HepG2 (cell line): ENCODE data around the gene IGSF21. TPM values are rescaled to one million over a fixed set of nuclear protein-coding genes. Genes with fewer than 3 reads are reported as not detected.
A peak's percentile ranks its signal among the peaks of the same experiment; 100 is the strongest.

Source experiments
- ARHGAP35 ChIP-seq: sonication (generic); formaldehyde crosslinking; IDR thresholded peaks from 2 replicates; pipeline ENCODE4 v1.9.0; 2022; ENCODE audit warnings: mild to moderate bottlenecking, inconsistent platforms, moderate library complexity, missing genetic modification reagents, borderline replicate concordance
- ATF7 ChIP-seq, 2 experiments: fragments of 450-650 bp in 1 of 2; sonication (generic) in 1 of 2; formaldehyde crosslinking in 1 of 2; IDR thresholded peaks; 2 replicates each; pipeline versions ENCODE4 v1.4.0 to v1.6.1; 2016 to 2020; ENCODE audit warnings: antibody characterized with exemption in 1 of 2, mild to moderate bottlenecking in 1 of 2, missing genetic modification reagents in 1 of 2
- CENPT ChIP-seq: sonication (generic); formaldehyde crosslinking; IDR thresholded peaks from 2 replicates; pipeline ENCODE4 v1.8.0; 2022; ENCODE audit warnings: low read depth, mild to moderate bottlenecking, moderate library complexity, missing genetic modification reagents
- FOSL1 ChIP-seq: sonication (generic); formaldehyde crosslinking; IDR thresholded peaks from 2 replicates; pipeline ENCODE4 v1.9.0; 2021; ENCODE audit warnings: missing genetic modification reagents, borderline replicate concordance
- KDM1A ChIP-seq: IDR thresholded peaks from 2 replicates; pipeline ENCODE4 v1.6.1; 2016; ENCODE audit warnings: missing compliant biosample characterization
- MATR3 ChIP-seq: sonication (generic); formaldehyde crosslinking; IDR thresholded peaks from 2 replicates; pipeline ENCODE4 v1.4.0; 2020; ENCODE audit warnings: missing genetic modification reagents
- MIXL1 ChIP-seq: IDR thresholded peaks from 2 replicates; pipeline ENCODE4 v1.6.1; 2016
- NONO ChIP-seq, 2 experiments: fragments of 450-650 bp in 1 of 2; sonication (generic) in 1 of 2; formaldehyde crosslinking in 1 of 2; IDR thresholded peaks in 1 of 2; conservative IDR thresholded peaks in 1 of 2; 2 replicates each; pipeline versions ENCODE4 v1.6.1 to v1.8.0; 2017 to 2022; ENCODE audit warnings: mild to moderate bottlenecking in 1 of 2, missing genetic modification reagents in 1 of 2, moderate library complexity in 1 of 2
- RARG ChIP-seq: sonication (generic); formaldehyde crosslinking; IDR thresholded peaks from 2 replicates; pipeline ENCODE4 v1.4.0; 2020; ENCODE audit warnings: low read depth, mild to moderate bottlenecking, missing genetic modification reagents
- REXO4 ChIP-seq: sonication (generic); formaldehyde crosslinking; IDR thresholded peaks from 2 replicates; pipeline ENCODE4 v1.8.0; 2022; ENCODE audit warnings: missing genetic modification reagents, mild to moderate bottlenecking, borderline replicate concordance
- SRSF1 ChIP-seq: fragments of 200-400 bp; formaldehyde crosslinking; optimal IDR thresholded peaks from 2 replicates; pipeline ENCODE3; 2017; ENCODE audit warnings: mild to moderate bottlenecking, low read depth, low read length, moderate library complexity
- ZBTB7A ChIP-seq: sonication (generic); formaldehyde crosslinking; IDR thresholded peaks from 2 replicates; pipeline ENCODE4 v1.8.0; 2022; ENCODE audit warnings: mild to moderate bottlenecking, missing genetic modification reagents
- ZFP90 ChIP-seq: sonication (generic); formaldehyde crosslinking; IDR thresholded peaks from 2 replicates; pipeline ENCODE4 v1.8.0; 2022; ENCODE audit warnings: missing genetic modification reagents, mild to moderate bottlenecking, inconsistent platforms, borderline replicate concordance
- ZMYM2 ChIP-seq: sonication (generic); formaldehyde crosslinking; IDR thresholded peaks from 2 replicates; pipeline ENCODE4 v1.8.0; 2022; ENCODE audit warnings: mild to moderate bottlenecking, missing genetic modification reagents
- ZNF550 ChIP-seq: sonication (generic); formaldehyde crosslinking; IDR thresholded peaks from 2 replicates; pipeline ENCODE4 v1.4.0; 2020; ENCODE audit warnings: mild to moderate bottlenecking, missing genetic modification reagents, borderline replicate concordance
- ZNF564 ChIP-seq: sonication (generic); formaldehyde crosslinking; IDR thresholded peaks from 2 replicates; pipeline ENCODE4 v1.8.1; 2023; ENCODE audit warnings: mild to moderate bottlenecking, missing genetic modification reagents
- ZNF670 ChIP-seq: sonication (generic); formaldehyde crosslinking; IDR thresholded peaks from 2 replicates; pipeline ENCODE4 v1.8.0; 2022; ENCODE audit warnings: mild to moderate bottlenecking, missing genetic modification reagents, borderline replicate concordance
- ZNF761 ChIP-seq: sonication (generic); formaldehyde crosslinking; conservative IDR thresholded peaks from 2 replicates; pipeline ENCODE4 v1.4.0; 2020; ENCODE audit warnings: mild to moderate bottlenecking, missing genetic modification reagents
- polyA plus RNA-seq, 8 experiments: library from polyadenylated mRNA; depleted of rRNA in 3 of 8; stranded (reverse) in 7 of 8; unstranded in 1 of 8; fragments of >200 nt; fragmentation: Illumina TruSeq in 4 of 8; extraction: Trizol in 4 of 8; gene quantifications; 2 replicates each; pipeline versions ENCODE4 v1.2.1 to v1.2.3, GENCODE V29; 2011 to 2016; ENCODE audit warnings: low read depth in 4 of 8, missing spikeins in 1 of 8, mixed read lengths in 1 of 8; ENCODE audit not compliant: insufficient read depth in 1 of 8
- total RNA-seq, 5 experiments: library from RNA; depleted of rRNA; stranded (reverse); fragments of >200 nt; fragmentation: Illumina TruSeq; extraction: Trizol; gene quantifications; 2 replicates each; pipeline ENCODE4 v1.2.3, GENCODE V29; 2016; ENCODE audit warnings: low read depth in 1 of 5
- TF ChIP-seq, protein P1 (sequence below): sonication (generic); formaldehyde crosslinking; IDR thresholded peaks from 2 replicates; pipeline ENCODE4 v1.4.0; 2020; ENCODE audit warnings: low read depth, mild to moderate bottlenecking, missing genetic modification reagents
- TF ChIP-seq, protein P2 (sequence below): sonication (generic); formaldehyde crosslinking; IDR thresholded peaks from 2 replicates; pipeline ENCODE4 v1.5.0; 2020; ENCODE audit warnings: mild to moderate bottlenecking, missing genetic modification reagents
- TF ChIP-seq, protein P3 (sequence below): sonication (generic); formaldehyde crosslinking; IDR thresholded peaks from 2 replicates; pipeline ENCODE4 v1.4.0; 2020; ENCODE audit warnings: missing genetic modification reagents
- TF ChIP-seq, protein P4 (sequence below): sonication (generic); formaldehyde crosslinking; IDR thresholded peaks from 2 replicates; pipeline ENCODE4 v1.4.0; 2020; ENCODE audit warnings: missing genetic modification reagents

IGSF21 gene
- total and polyA plus RNA-seq, 2 of the 13 experiments (the other 11 are each of a cell fraction or from before 2014, with no cell fraction given): not detected

DNA sequence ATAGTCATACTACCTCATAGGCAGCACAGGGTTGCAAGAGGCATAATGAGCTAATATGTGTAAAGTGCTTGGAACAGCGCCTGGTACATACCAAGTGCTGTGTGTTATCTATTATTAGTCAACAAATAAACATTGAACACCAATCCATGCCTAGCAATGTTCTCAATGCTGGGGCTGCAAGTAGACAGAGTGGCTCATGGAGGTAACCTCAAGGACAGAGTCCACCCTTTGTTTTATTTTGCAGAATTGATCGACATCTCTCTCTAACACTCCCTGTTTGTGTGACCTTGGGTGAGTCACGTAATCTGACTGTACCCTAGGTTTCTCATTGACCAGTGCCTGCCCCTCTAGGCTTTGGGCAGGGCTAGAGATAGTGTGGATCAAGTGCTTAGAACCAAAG lies 209.2 kb downstream of the IGSF21 start (continued):
- TF ChIP-seq, protein P1, sequence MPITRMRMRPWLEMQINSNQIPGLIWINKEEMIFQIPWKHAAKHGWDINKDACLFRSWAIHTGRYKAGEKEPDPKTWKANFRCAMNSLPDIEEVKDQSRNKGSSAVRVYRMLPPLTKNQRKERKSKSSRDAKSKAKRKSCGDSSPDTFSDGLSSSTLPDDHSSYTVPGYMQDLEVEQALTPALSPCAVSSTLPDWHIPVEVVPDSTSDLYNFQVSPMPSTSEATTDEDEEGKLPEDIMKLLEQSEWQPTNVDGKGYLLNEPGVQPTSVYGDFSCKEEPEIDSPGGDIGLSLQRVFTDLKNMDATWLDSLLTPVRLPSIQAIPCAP (CRISPR knock-in tag): no peak
- TF ChIP-seq ZMYM2 (CRISPR knock-in tag) (no peak), KDM1A (CRISPR knock-in tag) (no peak), ZNF564 (CRISPR knock-in tag) (no peak), ARHGAP35 (CRISPR knock-in tag) (no peak), NONO (IDR thresholded peaks at IDR 0.05) (no peak), NONO (CRISPR knock-in tag; conservative IDR thresholded peaks at IDR 0.05) (0 out of 2 replicates have a peak, but pooled peaks have one; percentile 32), MIXL1 (CRISPR knock-in tag) (peak; percentile 78), RARG (CRISPR knock-in tag) (no peak), SRSF1 (no peak), ZNF550 (CRISPR knock-in tag) (no peak), REXO4 (no peak), ZBTB7A (CRISPR knock-in tag) (no peak), ZNF761 (CRISPR knock-in tag) (no peak), FOSL1 (CRISPR knock-in tag) (no peak), ZFP90 (CRISPR knock-in tag) (no peak), ATF7 (IDR thresholded peaks at IDR 0.05) (no peak), ATF7 (CRISPR knock-in tag; IDR thresholded peaks at IDR 0.05) (no peak), MATR3 (no peak), CENPT (CRISPR knock-in tag) (no peak), ZNF670 (CRISPR knock-in tag) (no peak; the same call in 1 of the 2 replicates)
- TF ChIP-seq, protein P2, sequence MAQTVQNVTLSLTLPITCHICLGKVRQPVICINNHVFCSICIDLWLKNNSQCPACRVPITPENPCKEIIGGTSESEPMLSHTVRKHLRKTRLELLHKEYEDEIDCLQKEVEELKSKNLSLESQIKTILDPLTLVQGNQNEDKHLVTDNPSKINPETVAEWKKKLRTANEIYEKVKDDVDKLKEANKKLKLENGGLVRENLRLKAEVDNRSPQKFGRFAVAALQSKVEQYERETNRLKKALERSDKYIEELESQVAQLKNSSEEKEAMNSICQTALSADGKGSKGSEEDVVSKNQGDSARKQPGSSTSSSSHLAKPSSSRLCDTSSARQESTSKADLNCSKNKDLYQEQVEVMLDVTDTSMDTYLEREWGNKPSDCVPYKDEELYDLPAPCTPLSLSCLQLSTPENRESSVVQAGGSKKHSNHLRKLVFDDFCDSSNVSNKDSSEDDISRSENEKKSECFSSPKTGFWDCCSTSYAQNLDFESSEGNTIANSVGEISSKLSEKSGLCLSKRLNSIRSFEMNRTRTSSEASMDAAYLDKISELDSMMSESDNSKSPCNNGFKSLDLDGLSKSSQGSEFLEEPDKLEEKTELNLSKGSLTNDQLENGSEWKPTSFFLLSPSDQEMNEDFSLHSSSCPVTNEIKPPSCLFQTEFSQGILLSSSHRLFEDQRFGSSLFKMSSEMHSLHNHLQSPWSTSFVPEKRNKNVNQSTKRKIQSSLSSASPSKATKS (CRISPR knock-in tag): no peak
- TF ChIP-seq, protein P3, sequence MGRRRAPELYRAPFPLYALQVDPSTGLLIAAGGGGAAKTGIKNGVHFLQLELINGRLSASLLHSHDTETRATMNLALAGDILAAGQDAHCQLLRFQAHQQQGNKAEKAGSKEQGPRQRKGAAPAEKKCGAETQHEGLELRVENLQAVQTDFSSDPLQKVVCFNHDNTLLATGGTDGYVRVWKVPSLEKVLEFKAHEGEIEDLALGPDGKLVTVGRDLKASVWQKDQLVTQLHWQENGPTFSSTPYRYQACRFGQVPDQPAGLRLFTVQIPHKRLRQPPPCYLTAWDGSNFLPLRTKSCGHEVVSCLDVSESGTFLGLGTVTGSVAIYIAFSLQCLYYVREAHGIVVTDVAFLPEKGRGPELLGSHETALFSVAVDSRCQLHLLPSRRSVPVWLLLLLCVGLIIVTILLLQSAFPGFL (CRISPR knock-in tag): no peak
- TF ChIP-seq, protein P4, sequence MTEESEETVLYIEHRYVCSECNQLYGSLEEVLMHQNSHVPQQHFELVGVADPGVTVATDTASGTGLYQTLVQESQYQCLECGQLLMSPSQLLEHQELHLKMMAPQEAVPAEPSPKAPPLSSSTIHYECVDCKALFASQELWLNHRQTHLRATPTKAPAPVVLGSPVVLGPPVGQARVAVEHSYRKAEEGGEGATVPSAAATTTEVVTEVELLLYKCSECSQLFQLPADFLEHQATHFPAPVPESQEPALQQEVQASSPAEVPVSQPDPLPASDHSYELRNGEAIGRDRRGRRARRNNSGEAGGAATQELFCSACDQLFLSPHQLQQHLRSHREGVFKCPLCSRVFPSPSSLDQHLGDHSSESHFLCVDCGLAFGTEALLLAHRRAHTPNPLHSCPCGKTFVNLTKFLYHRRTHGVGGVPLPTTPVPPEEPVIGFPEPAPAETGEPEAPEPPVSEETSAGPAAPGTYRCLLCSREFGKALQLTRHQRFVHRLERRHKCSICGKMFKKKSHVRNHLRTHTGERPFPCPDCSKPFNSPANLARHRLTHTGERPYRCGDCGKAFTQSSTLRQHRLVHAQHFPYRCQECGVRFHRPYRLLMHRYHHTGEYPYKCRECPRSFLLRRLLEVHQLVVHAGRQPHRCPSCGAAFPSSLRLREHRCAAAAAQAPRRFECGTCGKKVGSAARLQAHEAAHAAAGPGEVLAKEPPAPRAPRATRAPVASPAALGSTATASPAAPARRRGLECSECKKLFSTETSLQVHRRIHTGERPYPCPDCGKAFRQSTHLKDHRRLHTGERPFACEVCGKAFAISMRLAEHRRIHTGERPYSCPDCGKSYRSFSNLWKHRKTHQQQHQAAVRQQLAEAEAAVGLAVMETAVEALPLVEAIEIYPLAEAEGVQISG: peak; percentile 45; the same call in 1 of the 2 replicates
